ENCODE data around the gene RAD9A. TPM values are rescaled to one million over a fixed set of nuclear protein-coding genes. Genes with fewer than 3 reads are reported as not detected.

The RAD9A gene
- total RNA-seq, 1 experiment from 2014 or later: 20.9 TPM

DNA sequence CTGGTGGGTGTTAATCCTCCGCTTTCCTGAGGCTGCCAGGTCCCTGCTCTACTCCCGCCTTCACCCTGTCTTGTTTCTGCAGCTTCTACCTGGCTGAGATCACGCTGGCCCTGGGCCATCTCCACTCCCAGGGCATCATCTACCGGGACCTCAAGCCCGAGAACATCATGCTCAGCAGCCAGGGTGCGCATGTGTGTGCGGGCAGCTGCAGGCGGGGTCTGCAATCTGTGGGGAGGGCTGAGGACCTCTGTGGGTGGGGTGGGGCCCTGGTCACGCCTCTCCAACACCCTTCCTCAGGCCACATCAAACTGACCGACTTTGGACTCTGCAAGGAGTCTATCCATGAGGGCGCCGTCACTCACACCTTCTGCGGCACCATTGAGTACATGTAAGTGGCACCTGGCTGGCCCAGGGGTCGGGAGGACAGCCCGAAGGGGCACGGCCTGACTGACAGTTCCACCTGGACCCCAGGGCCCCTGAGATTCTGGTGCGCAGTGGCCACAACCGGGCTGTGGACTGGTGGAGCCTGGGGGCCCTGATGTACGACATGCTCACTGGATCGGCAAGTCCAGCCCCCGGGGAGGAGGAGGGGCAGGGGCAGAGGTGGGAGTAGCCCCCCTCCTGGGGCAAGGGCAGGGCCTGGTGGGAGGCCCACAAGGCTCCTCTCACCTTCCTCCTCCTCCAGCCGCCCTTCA, 41.0 kb downstream of the RAD9A start:
- Histone ChIP-seq H2AK5ac (ENCODE audit: insufficient read length, low read length) (no peak overlapping the region), H3K23ac (ENCODE audit: insufficient read length, low read depth, low read length) (no peak overlapping the region), H2BK5ac (ENCODE audit: insufficient read length, low read length) (no peak overlapping the region), H2BK12ac (ENCODE audit: insufficient read length, low read depth, low read length) (no peak overlapping the region), H2BK20ac (ENCODE audit: low read depth, low read length, poor library complexity, severe bottlenecking) (no peak overlapping the region), H3K27ac (ENCODE audit: insufficient read length, low read depth, low read length) (no peak overlapping the region), H3K14ac (ENCODE audit: insufficient read depth, low read length) (no peak overlapping the region), H2AFZ (ENCODE audit: low read length) (no peak overlapping the region), H3K18ac (ENCODE audit: insufficient read length, low read depth, low read length) (no peak overlapping the region), H3K56ac (ENCODE audit: insufficient read length, low read depth, low read length) (no peak overlapping the region), H3K9ac (ENCODE audit: extremely low read depth, insufficient read length, low read length) (no peak overlapping the region), H4K8ac (replicated peaks; ENCODE audit: insufficient read length, low read depth, low read length) (no peak overlapping the region), H3T11ph (ENCODE audit: low read length) (no peak overlapping the region), H2BK15ac (ENCODE audit: low read depth, low read length) (no peak overlapping the region), H3K4me1 (ENCODE audit: insufficient read depth, low read length) (no peaks in the 10 kb centered on the region; the same call in 1 of the 2 replicates), H3K79me1 (ENCODE audit: insufficient read depth, low read depth, low read length, poor library complexity, severe bottlenecking) (no peaks in the 10 kb centered on the region), H4K5ac (ENCODE audit: insufficient read length, low read depth, low read length) (no peak overlapping the region), H3K27me3 (ENCODE audit: insufficient read depth, low read length) (no peaks in the 10 kb centered on the region), H3K9me3 (ENCODE audit: control insufficient read depth, low read depth, low read length) (no peaks in the 10 kb centered on the region), H3K4me2 (ENCODE audit: insufficient read depth, insufficient read length, low read length) (no peak overlapping the region), H2BK120ac (ENCODE audit: low read depth, low read length, poor library complexity, severe bottlenecking) (no peak overlapping the region), H4K91ac (ENCODE audit: insufficient read length, low read depth, low read length) (no peak overlapping the region), H3K4ac (ENCODE audit: low read depth, low read length) (no peak overlapping the region), H3K79me2 (ENCODE audit: insufficient read depth, low read length) (no peaks in the 10 kb centered on the region; the same call in 1 of the 2 replicates), H3K23me2 (ENCODE audit: insufficient read length, low read depth, low read length, poor library complexity, severe bottlenecking) (peaks cover 4% of the 10 kb centered on the region), H4K20me1 (ENCODE audit: control insufficient read depth, insufficient read depth, insufficient read length) (no peaks in the 10 kb centered on the region)
- Mint-ChIP-seq H3K4me3 (no peak overlapping the region; a peak in 1 of 5 replicates), H3K9me3 (no peaks in the 10 kb centered on the region), H3K27ac (no peak overlapping the region), H3K36me3 (ENCODE audit: insufficient read depth in 1 of 3, low read depth in 3 of 3) (peaks cover 9 to 39% (median 33%) of the 10 kb centered on the region in 3 experiments; a peak in 6 of 7 replicates), H3K4me1 (peaks cover 4 to 12% of the 10 kb centered on the region in 2 experiments), H3K27me3 (ENCODE audit: low read depth) (no peaks in the 10 kb centered on the region; the same call in 1 of the 2 replicates)
- DNase-seq: no peak
- TF ChIP-seq, protein P1, sequence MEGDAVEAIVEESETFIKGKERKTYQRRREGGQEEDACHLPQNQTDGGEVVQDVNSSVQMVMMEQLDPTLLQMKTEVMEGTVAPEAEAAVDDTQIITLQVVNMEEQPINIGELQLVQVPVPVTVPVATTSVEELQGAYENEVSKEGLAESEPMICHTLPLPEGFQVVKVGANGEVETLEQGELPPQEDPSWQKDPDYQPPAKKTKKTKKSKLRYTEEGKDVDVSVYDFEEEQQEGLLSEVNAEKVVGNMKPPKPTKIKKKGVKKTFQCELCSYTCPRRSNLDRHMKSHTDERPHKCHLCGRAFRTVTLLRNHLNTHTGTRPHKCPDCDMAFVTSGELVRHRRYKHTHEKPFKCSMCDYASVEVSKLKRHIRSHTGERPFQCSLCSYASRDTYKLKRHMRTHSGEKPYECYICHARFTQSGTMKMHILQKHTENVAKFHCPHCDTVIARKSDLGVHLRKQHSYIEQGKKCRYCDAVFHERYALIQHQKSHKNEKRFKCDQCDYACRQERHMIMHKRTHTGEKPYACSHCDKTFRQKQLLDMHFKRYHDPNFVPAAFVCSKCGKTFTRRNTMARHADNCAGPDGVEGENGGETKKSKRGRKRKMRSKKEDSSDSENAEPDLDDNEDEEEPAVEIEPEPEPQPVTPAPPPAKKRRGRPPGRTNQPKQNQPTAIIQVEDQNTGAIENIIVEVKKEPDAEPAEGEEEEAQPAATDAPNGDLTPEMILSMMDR (conservative IDR thresholded peaks at IDR 0.05): no peak
- no CpG with 5 or more reads among the region's 22 CpGs for whole genome bisulfite sequencing (ENCODE audit: extremely low coverage, insufficient read length, low lambda C conversion rate)

All from H9 (cell line).